Measurements from ENCODE around the gene OR2D2.

OR2D2 gene

GRCh38 chr11:6925007-6925577 is 32.8 kb upstream of the OR2D2 start:
- Histone ChIP-seq H3K23ac (ENCODE audit: low read length in 2 of 2) (no peak overlapping the region), H3K27ac (ENCODE audit: low read length, poor library complexity, severe bottlenecking) (no peak overlapping the region), H3K18ac (ENCODE audit: low read depth in 1 of 2, low read length in 2 of 2) (no peak overlapping the region), H3K9me3 (ENCODE audit: control insufficient read depth, low read length) (no peaks in the 10 kb centered on the region), H2BK120ac (ENCODE audit: low read depth, low read length) (no peak overlapping the region), H3K36me3 (ENCODE audit: control insufficient read depth in 1 of 2, insufficient read depth in 2 of 2, low read depth in 1 of 2, low read length in 2 of 2) (no peaks in the 10 kb centered on the region), H2AK5ac (ENCODE audit: low read length, severe bottlenecking) (no peak overlapping the region), H3K4me2 (ENCODE audit: low read length, poor library complexity, severe bottlenecking) (no peak overlapping the region), H3K79me1 (replicated peaks; ENCODE audit: low read length, poor library complexity, severe bottlenecking) (peaks cover 4% of the 10 kb centered on the region), H3K4me1 (ENCODE audit: control insufficient read depth, insufficient read depth, low read depth, low read length) (peaks cover 3% of the 10 kb centered on the region), H2BK15ac (ENCODE audit: low read depth, poor library complexity, severe bottlenecking) (no peak overlapping the region), H3K4me3 (ENCODE audit: insufficient read depth in 1 of 2, low read depth in 1 of 2, low read length in 2 of 2) (no peak overlapping the region), H4K8ac (ENCODE audit: low read length) (no peak overlapping the region), H3K4ac (ENCODE audit: low read depth in 1 of 2, low read length in 2 of 2) (no peak overlapping the region), H2BK5ac (ENCODE audit: low read depth, low read length, poor library complexity, severe bottlenecking) (no peak overlapping the region), H3K9ac (ENCODE audit: low read length) (no peak overlapping the region), H3K27me3 (ENCODE audit: control insufficient read depth in 1 of 2, insufficient read depth in 1 of 2, low read length in 2 of 2) (no peaks in the 10 kb centered on the region), H3K14ac (ENCODE audit: low read length in 2 of 2) (no peak overlapping the region), H2BK12ac (ENCODE audit: low read length in 2 of 2) (no peak overlapping the region), H4K91ac (ENCODE audit: low read length) (no peak overlapping the region), H2AFZ (ENCODE audit: low read depth, low read length) (no peak overlapping the region)
- DNase-seq = no peak

- no peaks in the 10 kb centered on the region for H3K27me3 ChIP-seq (ENCODE audit: control insufficient read depth in 1 of 2, insufficient read depth in 1 of 2, low read length in 2 of 2)
- H2BK12ac ChIP-seq (ENCODE audit: low read length in 2 of 2) = no peak within 1 kb of the TSS
- no peak within 1 kb of the TSS for H2BK120ac ChIP-seq (ENCODE audit: low read depth, low read length)
- H3K23ac ChIP-seq (ENCODE audit: low read length in 2 of 2) = no peak within 1 kb of the TSS
- no peak within 1 kb of the TSS for H3K4ac ChIP-seq (ENCODE audit: low read depth in 1 of 2, low read length in 2 of 2)
- no peaks in the 10 kb centered on the region for H3K79me1 ChIP-seq (replicated peaks; ENCODE audit: low read length, poor library complexity, severe bottlenecking)
- H3K4me2 ChIP-seq (ENCODE audit: low read length, poor library complexity, severe bottlenecking) = no peak within 1 kb of the TSS
- DNase-seq = no peak
- no peaks in the 10 kb centered on the region for H3K36me3 ChIP-seq (ENCODE audit: control insufficient read depth in 1 of 2, insufficient read depth in 2 of 2, low read depth in 1 of 2, low read length in 2 of 2)
- no peak within 1 kb of the TSS for H2AFZ ChIP-seq (ENCODE audit: low read depth, low read length)
- H3K4me3 ChIP-seq (ENCODE audit: insufficient read depth in 1 of 2, low read depth in 1 of 2, low read length in 2 of 2) = no peak within 1 kb of the TSS
- no CpG with 5 or more reads among the region's 1 CpG for WGBS
- no peak within 1 kb of the TSS for H3K9ac ChIP-seq (ENCODE audit: low read length)
- H3K4me1 ChIP-seq (ENCODE audit: control insufficient read depth, insufficient read depth, low read depth, low read length) = no peaks in the 10 kb centered on the region
- H3K14ac ChIP-seq (ENCODE audit: low read length in 2 of 2) = no peak within 1 kb of the TSS
- H2BK15ac ChIP-seq (ENCODE audit: low read depth, poor library complexity, severe bottlenecking) = no peak within 1 kb of the TSS
- no peak within 1 kb of the TSS for H2AK5ac ChIP-seq (ENCODE audit: low read length, severe bottlenecking)
- no peak within 1 kb of the TSS for H3K27ac ChIP-seq (ENCODE audit: low read length, poor library complexity, severe bottlenecking)
- H4K91ac ChIP-seq (ENCODE audit: low read length) = no peak within 1 kb of the TSS
- H4K8ac ChIP-seq (ENCODE audit: low read length) = no peak within 1 kb of the TSS
- no peaks in the 10 kb centered on the region for H3K9me3 ChIP-seq (ENCODE audit: control insufficient read depth, low read length)
- no peak within 1 kb of the TSS for H2BK5ac ChIP-seq (ENCODE audit: low read depth, low read length, poor library complexity, severe bottlenecking)
- H3K18ac ChIP-seq (ENCODE audit: low read depth in 1 of 2, low read length in 2 of 2) = no peak within 1 kb of the TSS
Observed at GRCh38 chr11:6920702-6921101, 28.4 kb upstream of the OR2D2 start, which contains the start of gene OR2D3. OR2D3 (plus strand) TSS chr11:6921002; CDS start chr11:6921002, 0 bp downstream.

GRCh38 chr11:6919698-6920097 is 27.4 kb upstream of the OR2D2 start:
- no peak overlapping the region for H3K18ac ChIP-seq (ENCODE audit: low read depth in 1 of 2, low read length in 2 of 2)
- H3K4me1 ChIP-seq (ENCODE audit: control insufficient read depth, insufficient read depth, low read depth, low read length) = no peaks in the 10 kb centered on the region
- DNase-seq = no peak
- H4K8ac ChIP-seq (ENCODE audit: low read length) = no peak overlapping the region
- H3K14ac ChIP-seq (ENCODE audit: low read length in 2 of 2) = no peak overlapping the region
- no peak overlapping the region for H3K4ac ChIP-seq (ENCODE audit: low read depth in 1 of 2, low read length in 2 of 2)
- no peak overlapping the region for H2BK120ac ChIP-seq (ENCODE audit: low read depth, low read length)
- H2BK12ac ChIP-seq (ENCODE audit: low read length in 2 of 2) = no peak overlapping the region
- H3K4me2 ChIP-seq (ENCODE audit: low read length, poor library complexity, severe bottlenecking) = no peak overlapping the region
- no peak overlapping the region for H3K4me3 ChIP-seq (ENCODE audit: insufficient read depth in 1 of 2, low read depth in 1 of 2, low read length in 2 of 2)
- H2AFZ ChIP-seq (ENCODE audit: low read depth, low read length) = no peak overlapping the region
- no peak overlapping the region for H2BK5ac ChIP-seq (ENCODE audit: low read depth, low read length, poor library complexity, severe bottlenecking)
- H3K36me3 ChIP-seq (ENCODE audit: control insufficient read depth in 1 of 2, insufficient read depth in 2 of 2, low read depth in 1 of 2, low read length in 2 of 2) = no peaks in the 10 kb centered on the region
- H3K9ac ChIP-seq (ENCODE audit: low read length) = no peak overlapping the region
- H4K91ac ChIP-seq (ENCODE audit: low read length) = no peak overlapping the region
- H2BK15ac ChIP-seq (ENCODE audit: low read depth, poor library complexity, severe bottlenecking) = no peak overlapping the region
- no peak overlapping the region for H3K27ac ChIP-seq (ENCODE audit: low read length, poor library complexity, severe bottlenecking)
- H3K79me1 ChIP-seq (replicated peaks; ENCODE audit: low read length, poor library complexity, severe bottlenecking) = no peaks in the 10 kb centered on the region
- H3K23ac ChIP-seq (ENCODE audit: low read length in 2 of 2) = no peak overlapping the region
- WGBS = 67% methylated on average over 1 of the region's 2 CpGs
- H2AK5ac ChIP-seq (ENCODE audit: low read length, severe bottlenecking) = no peak overlapping the region
- no peaks in the 10 kb centered on the region for H3K27me3 ChIP-seq (ENCODE audit: control insufficient read depth in 1 of 2, insufficient read depth in 1 of 2, low read length in 2 of 2)
- H3K9me3 ChIP-seq (ENCODE audit: control insufficient read depth, low read length) = no peaks in the 10 kb centered on the region

GRCh38 chr11:6911948-6912347 is 19.6 kb upstream of the OR2D2 start:
- Histone ChIP-seq H3K23ac (ENCODE audit: low read length in 2 of 2) (no peak overlapping the region), H2BK5ac (ENCODE audit: low read depth, low read length, poor library complexity, severe bottlenecking) (no peak overlapping the region), H3K36me3 (ENCODE audit: control insufficient read depth in 1 of 2, insufficient read depth in 2 of 2, low read depth in 1 of 2, low read length in 2 of 2) (no peaks in the 10 kb centered on the region), H3K4ac (ENCODE audit: low read depth in 1 of 2, low read length in 2 of 2) (no peak overlapping the region), H4K8ac (ENCODE audit: low read length) (no peak overlapping the region), H3K9ac (ENCODE audit: low read length) (no peak overlapping the region), H4K91ac (ENCODE audit: low read length) (no peak overlapping the region), H3K18ac (ENCODE audit: low read depth in 1 of 2, low read length in 2 of 2) (no peak overlapping the region), H3K9me3 (ENCODE audit: control insufficient read depth, low read length) (no peaks in the 10 kb centered on the region), H3K4me3 (ENCODE audit: insufficient read depth in 1 of 2, low read depth in 1 of 2, low read length in 2 of 2) (no peak overlapping the region), H2AFZ (ENCODE audit: low read depth, low read length) (no peak overlapping the region), H3K4me2 (ENCODE audit: low read length, poor library complexity, severe bottlenecking) (no peak overlapping the region), H2BK12ac (ENCODE audit: low read length in 2 of 2) (no peak overlapping the region), H3K27me3 (ENCODE audit: control insufficient read depth in 1 of 2, insufficient read depth in 1 of 2, low read length in 2 of 2) (no peaks in the 10 kb centered on the region), H3K79me1 (replicated peaks; ENCODE audit: low read length, poor library complexity, severe bottlenecking) (no peaks in the 10 kb centered on the region), H3K27ac (ENCODE audit: low read length, poor library complexity, severe bottlenecking) (no peak overlapping the region), H2AK5ac (ENCODE audit: low read length, severe bottlenecking) (no peak overlapping the region), H2BK120ac (ENCODE audit: low read depth, low read length) (no peak overlapping the region), H3K14ac (ENCODE audit: low read length in 2 of 2) (no peak overlapping the region), H3K4me1 (ENCODE audit: control insufficient read depth, insufficient read depth, low read depth, low read length) (no peaks in the 10 kb centered on the region), H2BK15ac (ENCODE audit: low read depth, poor library complexity, severe bottlenecking) (no peak overlapping the region)
- WGBS = 94% methylated on average over 2 of the region's 3 CpGs
- no peak for DNase-seq

Measured in mesenchymal stem cell (in vitro differentiated cells and primary cell).